Ascending aorta (tissue), 2 donors: ENCODE results near the gene TTC21A. TPM values are rescaled to one million over a fixed set of nuclear protein-coding genes. Genes with fewer than 3 reads are reported as not detected.

Experiments used
- DNase-seq, 2 donors: peaks; one replicate each; pipeline ENCODE4 v3.0.0-alpha.2; 2019; ENCODE audit warnings: low spot score in 2 of 2
- H3K27ac ChIP-seq, 2 donors: fragments of 200-600 bp; sonication (generic); one replicate each; pipeline ENCODE4 v1.5.1; 2016 to 2017; ENCODE audit warnings: mild to moderate bottlenecking in 1 of 2
- H3K27me3 ChIP-seq: fragments of 200-600 bp; sonication (generic); one replicate; pipeline ENCODE4 v1.5.1; 2017
- H3K36me3 ChIP-seq, 2 donors: fragments of 200-600 bp; sonication (generic); one replicate each; pipeline ENCODE4 v1.5.1; 2016
- H3K4me1 ChIP-seq, 2 donors: fragments of 200-600 bp; sonication (generic); one replicate each; pipeline ENCODE4 v1.5.1; 2016 to 2017; ENCODE audit warnings: mild to moderate bottlenecking in 1 of 2
- H3K4me3 ChIP-seq, 2 donors: fragments of 200-600 bp; sonication (generic); one replicate each; pipeline ENCODE4 v1.5.1; 2016 to 2017; ENCODE audit warnings: mild to moderate bottlenecking in 1 of 2
- H3K9me3 ChIP-seq, 2 donors: fragments of 200-600 bp; sonication (generic); one replicate each; pipeline ENCODE4 v1.5.1; 2016
- intact Hi-C: fragments of 100-400 bp; cut with DNase I; formaldehyde crosslinking; loops from one replicate; pipeline ENCODE4 v1.15.1; 2023
- total RNA-seq: library from RNA; depleted of rRNA; stranded (reverse); fragments of >200 nt; gene quantifications from one replicate; pipeline ENCODE4 v1.1.0, GENCODE V29; 2016
- TF ChIP-seq, protein P1 (sequence below), 3 experiments: fragments of 200-600 bp in 2 of 3; fragments of 450-650 bp in 1 of 3; sonication (generic) in 2 of 3; IDR thresholded peaks; one replicate each; pipeline ENCODE4 v1.5.1; 2016 to 2019; ENCODE audit warnings: antibody characterized with exemption in 3 of 3, mild to moderate bottlenecking in 1 of 3, moderate library complexity in 1 of 3

Gene TTC21A
- total RNA-seq, 1 donor from 2014 or later: 0.43 TPM

- intact Hi-C loops: loop anchor here (10.0 kb wide), 1 partner anchor 281 kb away; the partner anchor contains the start of gene SLC25A38
- no peaks in the 10 kb centered on the region for H3K9me3 ChIP-seq
- DNase-seq: no peak
- no peak overlapping the region for H3K4me3 ChIP-seq
- no peaks in the 10 kb centered on the region for H3K27me3 ChIP-seq
- H3K4me1 ChIP-seq: peaks cover 0 to 21% of the 10 kb centered on the region in 2 donors
- TF ChIP-seq, protein P1, sequence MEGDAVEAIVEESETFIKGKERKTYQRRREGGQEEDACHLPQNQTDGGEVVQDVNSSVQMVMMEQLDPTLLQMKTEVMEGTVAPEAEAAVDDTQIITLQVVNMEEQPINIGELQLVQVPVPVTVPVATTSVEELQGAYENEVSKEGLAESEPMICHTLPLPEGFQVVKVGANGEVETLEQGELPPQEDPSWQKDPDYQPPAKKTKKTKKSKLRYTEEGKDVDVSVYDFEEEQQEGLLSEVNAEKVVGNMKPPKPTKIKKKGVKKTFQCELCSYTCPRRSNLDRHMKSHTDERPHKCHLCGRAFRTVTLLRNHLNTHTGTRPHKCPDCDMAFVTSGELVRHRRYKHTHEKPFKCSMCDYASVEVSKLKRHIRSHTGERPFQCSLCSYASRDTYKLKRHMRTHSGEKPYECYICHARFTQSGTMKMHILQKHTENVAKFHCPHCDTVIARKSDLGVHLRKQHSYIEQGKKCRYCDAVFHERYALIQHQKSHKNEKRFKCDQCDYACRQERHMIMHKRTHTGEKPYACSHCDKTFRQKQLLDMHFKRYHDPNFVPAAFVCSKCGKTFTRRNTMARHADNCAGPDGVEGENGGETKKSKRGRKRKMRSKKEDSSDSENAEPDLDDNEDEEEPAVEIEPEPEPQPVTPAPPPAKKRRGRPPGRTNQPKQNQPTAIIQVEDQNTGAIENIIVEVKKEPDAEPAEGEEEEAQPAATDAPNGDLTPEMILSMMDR (IDR thresholded peaks at IDR 0.05): no peak
- peaks cover 16 to 20% of the 10 kb centered on the region in 2 donors for H3K36me3 ChIP-seq
- peak overlapping the region; percentile 17 to 54 for H3K27ac ChIP-seq
These were observed 3.5 kb upstream of the TTC21A start for GRCh38 chr3:39103791-39104552.

DNA sequence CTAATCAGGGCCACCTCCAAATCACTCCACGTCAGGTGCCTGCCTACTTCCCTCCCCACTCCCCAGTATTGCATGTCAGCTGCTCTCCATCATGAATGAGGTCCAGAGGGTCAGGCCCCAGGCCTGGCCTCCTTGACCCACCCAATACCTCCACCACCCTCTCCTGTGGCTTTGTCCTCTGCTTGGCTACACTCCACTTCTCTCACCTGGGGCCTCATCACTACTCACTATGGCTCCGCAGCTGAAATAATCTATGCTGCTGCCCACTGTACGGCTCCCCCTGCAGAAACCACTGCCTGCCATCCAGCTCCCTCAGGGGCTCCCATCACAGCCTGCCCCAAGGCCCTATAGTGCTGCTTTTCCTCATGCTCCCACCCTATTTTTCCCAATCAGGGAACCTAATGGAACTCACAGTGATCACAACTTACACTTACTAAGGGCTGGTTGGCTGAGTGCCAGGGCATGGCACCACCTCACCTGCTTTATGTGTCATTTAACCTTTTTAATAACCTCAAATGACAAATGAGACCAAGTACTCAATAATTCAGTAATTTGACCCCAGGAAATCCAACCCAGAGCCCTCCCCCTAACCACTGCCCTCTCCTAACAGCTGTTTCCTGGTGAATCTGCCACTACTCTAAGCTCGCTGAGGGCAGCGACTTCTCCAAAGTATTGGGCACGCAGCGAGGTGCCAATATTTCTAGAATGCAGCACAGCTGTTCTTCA is 2.4 kb upstream of the TTC21A start:
- no peak overlapping the region for H3K4me3 ChIP-seq
- intact Hi-C loops: loop anchor here (10.0 kb wide), 1 partner anchor 280 kb away; the partner anchor contains the start of gene SLC25A38
- peak overlapping the region in 1 of 2 donors; percentile 54 for H3K27ac ChIP-seq
- TF ChIP-seq, protein P1 (IDR thresholded peaks at IDR 0.05): no peak
- peaks cover 0 to 21% of the 10 kb centered on the region in 2 donors for H3K4me1 ChIP-seq
- no peak for DNase-seq
- no peaks in the 10 kb centered on the region for H3K27me3 ChIP-seq
- H3K9me3 ChIP-seq: no peaks in the 10 kb centered on the region
- H3K36me3 ChIP-seq: peaks cover 4 to 8% of the 10 kb centered on the region in 2 donors

GRCh38 chr3:39105687-39106063 is 1.8 kb upstream of the TTC21A start:
- Histone ChIP-seq H3K4me1 (peaks cover 0 to 21% of the 10 kb centered on the region in 2 donors), H3K27ac (no peak overlapping the region), H3K9me3 (no peaks in the 10 kb centered on the region), H3K36me3 (peaks cover 0 to 3% of the 10 kb centered on the region in 2 donors), H3K27me3 (no peaks in the 10 kb centered on the region), H3K4me3 (peak overlapping the region in 1 of 2 donors; percentile 94)
- intact Hi-C loops: loop anchor here (2.0 to 10.0 kb wide), 3 partner anchors 41 to 279 kb away; partner anchors contain the start of gene SLC25A38
- no peak for DNase-seq
- TF ChIP-seq, protein P1 (IDR thresholded peaks at IDR 0.05): no peak

DNA sequence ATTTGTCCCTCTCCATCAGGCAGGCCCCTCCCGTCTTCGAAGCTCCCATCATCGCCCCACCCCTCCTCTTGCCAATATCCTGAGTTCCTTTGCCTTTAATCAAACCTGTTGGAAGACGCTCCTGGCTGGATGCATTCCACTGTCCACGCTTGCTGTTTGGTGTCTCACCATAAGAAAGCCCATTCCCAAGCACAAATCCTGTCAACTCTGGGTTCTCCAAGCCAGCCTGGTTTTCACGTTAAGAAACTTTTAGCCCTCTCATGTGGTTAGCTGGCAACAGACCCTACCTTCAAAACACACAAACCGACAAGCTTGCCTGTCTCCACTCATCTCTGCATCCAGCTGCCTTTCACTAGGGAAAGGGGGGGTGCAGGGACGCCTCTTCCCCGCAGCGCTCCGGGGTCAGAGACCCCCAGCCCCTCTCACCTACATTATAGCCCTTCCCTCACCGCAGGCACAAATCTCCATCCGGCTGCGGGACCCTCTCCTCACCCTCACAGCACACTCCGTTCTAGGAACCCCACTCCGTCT is 1.1 kb upstream of the TTC21A start:
- intact Hi-C loops: loop anchor here (2.0 to 10.0 kb wide), 3 partner anchors 40 to 278 kb away; partner anchors contain the start of gene SLC25A38
- Histone ChIP-seq H3K27me3 (no peaks in the 10 kb centered on the region), H3K9me3 (no peaks in the 10 kb centered on the region), H3K36me3 (no peaks in the 10 kb centered on the region), H3K4me3 (peak overlapping the region; percentile 94 to 96), H3K27ac (peak overlapping the region; percentile 97 to 99), H3K4me1 (peaks cover 0 to 21% of the 10 kb centered on the region in 2 donors)
- TF ChIP-seq, protein P1 (IDR thresholded peaks at IDR 0.05): no peak
- no peak for DNase-seq

GRCh38 chr3:39106851-39107387 is 561 bp upstream of the TTC21A start:
- TF ChIP-seq, protein P1 (IDR thresholded peaks at IDR 0.05): no peak
- intact Hi-C loops: loop anchor here (2.0 to 10.0 kb wide), 3 partner anchors 40 to 278 kb away; partner anchors contain the start of gene SLC25A38
- no peaks in the 10 kb centered on the region for H3K9me3 ChIP-seq
- H3K36me3 ChIP-seq: no peaks in the 10 kb centered on the region
- peak overlapping the region; percentile 94 to 96 for H3K4me3 ChIP-seq
- peak in 1 of 2 donors; percentile 82 for DNase-seq
- H3K27ac ChIP-seq: peak overlapping the region; percentile 97 to 99
- H3K4me1 ChIP-seq: peaks cover 0 to 21% of the 10 kb centered on the region in 2 donors
- H3K27me3 ChIP-seq: no peaks in the 10 kb centered on the region
